AG10803 (cell line): ENCODE results near the gene ACOXL.

ENCODE experiments used
- DNase-seq: peaks from one replicate; pipeline ENCODE4 v3.0.0; 2010; ENCODE audit warnings: low read depth
- H3K4me3 ChIP-seq: 2 replicates; pipeline ENCODE4 v1.5.1; 2011; ENCODE audit warnings: mild to moderate bottlenecking, low read length, control low read depth
- TF ChIP-seq, protein P1 (sequence below): conservative IDR thresholded peaks from 2 replicates; pipeline ENCODE4 v1.5.1; 2011; ENCODE audit warnings: mild to moderate bottlenecking, low read length, control low read depth, inconsistent platforms

Gene ACOXL

GRCh38 chr2:111049792-111050640, 317.6 kb downstream of the ACOXL start:
- H3K4me3 ChIP-seq: no peak overlapping the region
- TF ChIP-seq, protein P1, sequence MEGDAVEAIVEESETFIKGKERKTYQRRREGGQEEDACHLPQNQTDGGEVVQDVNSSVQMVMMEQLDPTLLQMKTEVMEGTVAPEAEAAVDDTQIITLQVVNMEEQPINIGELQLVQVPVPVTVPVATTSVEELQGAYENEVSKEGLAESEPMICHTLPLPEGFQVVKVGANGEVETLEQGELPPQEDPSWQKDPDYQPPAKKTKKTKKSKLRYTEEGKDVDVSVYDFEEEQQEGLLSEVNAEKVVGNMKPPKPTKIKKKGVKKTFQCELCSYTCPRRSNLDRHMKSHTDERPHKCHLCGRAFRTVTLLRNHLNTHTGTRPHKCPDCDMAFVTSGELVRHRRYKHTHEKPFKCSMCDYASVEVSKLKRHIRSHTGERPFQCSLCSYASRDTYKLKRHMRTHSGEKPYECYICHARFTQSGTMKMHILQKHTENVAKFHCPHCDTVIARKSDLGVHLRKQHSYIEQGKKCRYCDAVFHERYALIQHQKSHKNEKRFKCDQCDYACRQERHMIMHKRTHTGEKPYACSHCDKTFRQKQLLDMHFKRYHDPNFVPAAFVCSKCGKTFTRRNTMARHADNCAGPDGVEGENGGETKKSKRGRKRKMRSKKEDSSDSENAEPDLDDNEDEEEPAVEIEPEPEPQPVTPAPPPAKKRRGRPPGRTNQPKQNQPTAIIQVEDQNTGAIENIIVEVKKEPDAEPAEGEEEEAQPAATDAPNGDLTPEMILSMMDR: no peak
- DNase-seq: no peak

DNA sequence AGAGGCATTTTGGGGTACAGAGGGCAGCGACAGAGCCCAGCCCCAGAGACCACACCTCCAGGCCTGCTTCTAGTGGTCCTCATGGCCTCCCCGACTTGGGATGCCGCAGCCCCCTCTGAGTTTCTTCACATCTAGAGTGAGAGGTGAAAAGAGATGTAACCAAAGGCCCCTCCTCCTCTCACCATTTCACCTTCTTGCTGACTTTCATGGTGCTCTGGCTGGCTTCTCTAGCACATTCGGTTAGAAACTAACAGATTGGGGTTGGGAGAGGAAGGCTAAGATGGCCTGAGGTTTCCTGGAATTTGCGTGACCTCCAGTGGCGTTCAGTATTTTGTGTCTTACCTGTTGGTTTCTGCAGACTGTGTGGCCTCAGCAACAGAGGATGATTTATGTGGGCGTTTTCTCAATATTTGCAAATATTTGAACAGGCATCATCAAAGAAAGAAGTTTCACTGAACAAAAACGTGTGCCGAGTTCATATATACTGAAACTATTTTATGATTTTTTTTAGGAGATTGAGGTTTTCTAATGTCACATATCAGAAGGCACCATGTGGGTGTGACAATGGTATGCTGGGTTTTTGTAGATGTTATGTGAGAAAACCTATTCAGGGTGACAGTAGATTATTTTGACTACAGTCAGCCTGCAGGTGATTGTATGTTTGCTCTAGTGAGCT, 318.5 kb downstream of the ACOXL start:
- no peak overlapping the region for H3K4me3 ChIP-seq
- TF ChIP-seq, protein P1: no peak
- DNase-seq: no peak

DNA sequence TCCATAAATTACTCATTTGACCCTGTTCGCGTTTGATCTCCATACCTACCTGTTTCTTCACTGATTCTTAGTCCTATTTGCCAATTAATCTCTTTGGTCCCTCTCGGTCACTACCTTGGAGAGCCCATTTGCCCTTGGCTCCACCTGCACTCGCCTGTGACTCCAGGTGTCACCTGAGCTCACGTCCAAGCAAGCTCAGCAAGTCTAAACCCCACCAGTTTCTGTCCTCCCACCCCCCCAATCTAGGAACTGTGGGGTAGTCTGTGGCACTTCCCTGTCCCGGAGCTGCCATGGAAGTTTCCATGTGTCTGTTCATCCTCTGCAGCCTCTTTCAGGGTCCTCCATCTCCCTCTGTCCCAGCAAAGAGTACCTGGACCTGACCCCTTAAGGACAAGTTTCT, 320.2 kb downstream of the ACOXL start:
- TF ChIP-seq, protein P1: no peak
- DNase-seq: no peak
- H3K4me3 ChIP-seq: no peak overlapping the region

GRCh38 chr2:111053266-111053665, 320.9 kb downstream of the ACOXL start:
- H3K4me3 ChIP-seq: no peak overlapping the region
- no peak for DNase-seq
- TF ChIP-seq, protein P1: no peak

DNA sequence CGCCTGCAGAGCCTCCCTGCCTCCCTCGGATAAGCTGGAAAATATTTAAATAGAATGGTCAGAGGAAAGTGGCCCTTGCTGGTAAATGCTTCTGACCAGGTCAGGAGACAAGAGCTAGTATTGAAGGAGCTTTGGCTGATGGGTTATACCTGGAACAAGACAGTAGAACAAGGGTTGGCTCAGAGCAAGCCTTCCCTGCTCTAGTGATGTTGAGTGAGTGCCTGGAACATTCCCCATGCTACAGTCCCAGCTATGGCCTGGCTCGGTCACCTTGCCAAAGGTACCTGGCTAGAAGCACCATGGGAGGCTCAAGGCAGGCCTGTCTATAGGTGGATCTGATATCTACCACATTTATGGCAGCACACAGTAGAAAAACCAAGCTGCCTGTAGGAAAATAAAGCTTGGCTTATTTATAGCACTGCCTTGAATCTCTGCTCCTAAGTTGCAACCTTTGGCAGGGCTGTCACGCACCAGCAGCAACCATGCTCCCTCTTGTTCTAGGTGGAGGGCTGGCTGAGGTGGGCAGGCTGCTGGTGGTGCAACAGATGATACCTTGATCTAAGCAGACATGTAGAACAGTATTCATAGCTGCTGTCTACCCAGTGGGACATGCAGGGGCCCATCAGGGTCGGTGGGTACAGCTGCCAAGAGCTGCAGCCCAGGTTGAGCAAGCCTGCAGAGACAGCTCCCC, 321.6 kb downstream of the ACOXL start:
- no peak overlapping the region for H3K4me3 ChIP-seq
- TF ChIP-seq, protein P1: no peak
- DNase-seq: no peak

DNA sequence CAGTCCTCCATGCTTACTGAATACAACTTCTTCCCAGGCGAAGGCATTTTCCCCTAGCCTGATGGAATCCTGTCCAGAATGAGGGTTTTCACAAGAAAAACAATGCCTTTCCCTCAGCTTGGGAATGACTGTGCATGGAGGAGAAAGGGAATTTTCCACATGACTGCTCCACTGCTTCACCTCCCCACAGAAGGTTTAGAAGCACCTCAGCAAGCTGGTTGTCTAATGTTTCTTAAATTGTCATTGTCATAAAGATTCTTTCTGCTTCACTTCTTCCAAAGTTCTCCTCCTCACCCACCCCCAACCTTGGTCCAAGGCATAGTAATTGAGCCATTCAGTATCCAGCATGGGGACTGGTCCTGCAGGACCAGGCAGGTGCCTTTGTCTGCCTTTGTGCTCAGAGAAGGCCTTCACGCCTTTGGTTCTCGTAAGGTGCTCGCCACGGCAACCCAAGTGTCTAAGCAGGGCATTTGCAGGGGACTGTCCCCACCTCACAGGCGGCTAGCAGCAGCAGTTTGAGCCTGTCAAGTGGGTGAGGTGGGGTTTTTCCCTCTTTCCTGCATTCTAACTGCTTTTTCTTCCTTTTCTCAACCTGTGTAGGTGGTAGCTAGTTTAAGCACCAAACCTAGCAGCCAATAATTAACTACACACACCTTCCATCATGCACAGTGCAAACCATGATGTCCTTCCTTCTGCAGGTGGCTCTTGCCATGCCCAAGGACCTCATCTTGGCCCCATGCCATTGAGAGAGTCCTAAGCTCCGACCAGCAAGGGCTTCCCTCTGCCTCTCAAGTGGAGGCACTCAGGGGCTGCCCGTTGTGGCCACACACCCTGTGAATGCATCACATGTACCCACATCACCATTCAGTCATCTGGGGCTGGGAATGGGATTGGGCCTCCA, 322.7 kb downstream of the ACOXL start:
- DNase-seq: no peak
- H3K4me3 ChIP-seq: no peak overlapping the region
- TF ChIP-seq, protein P1: no peak
